Parathyroid adenoma (tissue), 2 donors: Measurements from ENCODE around the gene CAST.
A peak's percentile ranks its signal among the peaks of the same experiment; 100 is the strongest.

Experiments used
- H2AFZ ChIP-seq: fragments of 300-600 bp; sonication (generic); one replicate; pipeline ENCODE4 v1.7.0; 2017; ENCODE audit warnings: antibody characterized with exemption, mild to moderate bottlenecking
- H3K27ac ChIP-seq: fragments of 300-600 bp; sonication (generic); one replicate; pipeline ENCODE4 v1.7.0; 2017
- H3K27me3 ChIP-seq: fragments of 300-600 bp; sonication (generic); one replicate; pipeline ENCODE4 v1.7.0; 2017; ENCODE audit warnings: low read length; ENCODE audit not compliant: control insufficient read depth, insufficient read depth
- H3K36me3 ChIP-seq: fragments of 300-600 bp; sonication (generic); one replicate; pipeline ENCODE4 v1.7.0; 2017; ENCODE audit warnings: low read length; ENCODE audit not compliant: control insufficient read depth, insufficient read depth
- H3K4me1 ChIP-seq: fragments of 300-600 bp; sonication (generic); one replicate; pipeline ENCODE4 v1.7.0; 2017; ENCODE audit warnings: control low read depth
- H3K4me2 ChIP-seq: fragments of 300-600 bp; sonication (generic); one replicate; pipeline ENCODE4 v1.7.0; 2017; ENCODE audit warnings: low read length
- H3K4me3 ChIP-seq: fragments of 300-600 bp; sonication (generic); one replicate; pipeline ENCODE4 v1.7.0; 2017; ENCODE audit warnings: low read depth, low read length
- H3K79me2 ChIP-seq: fragments of 300-600 bp; sonication (generic); one replicate; pipeline ENCODE4 v1.7.0; 2017; ENCODE audit warnings: control low read depth
- H3K9ac ChIP-seq: fragments of 300-600 bp; sonication (generic); one replicate; pipeline ENCODE4 v1.7.0; 2017; ENCODE audit warnings: mild to moderate bottlenecking
- H3K9me3 ChIP-seq: fragments of 300-600 bp; sonication (generic); one replicate; pipeline ENCODE4 v1.7.0; 2017; ENCODE audit warnings: low read length; ENCODE audit not compliant: control insufficient read depth
- TF ChIP-seq, protein P1 (sequence below): fragments of 300-600 bp; sonication (generic); IDR thresholded peaks from one replicate; pipeline ENCODE4 v1.7.0; 2017; ENCODE audit warnings: antibody characterized with exemption, mild to moderate bottlenecking
- donor health status: primary hyperparathyroidism.

CAST gene

DNA sequence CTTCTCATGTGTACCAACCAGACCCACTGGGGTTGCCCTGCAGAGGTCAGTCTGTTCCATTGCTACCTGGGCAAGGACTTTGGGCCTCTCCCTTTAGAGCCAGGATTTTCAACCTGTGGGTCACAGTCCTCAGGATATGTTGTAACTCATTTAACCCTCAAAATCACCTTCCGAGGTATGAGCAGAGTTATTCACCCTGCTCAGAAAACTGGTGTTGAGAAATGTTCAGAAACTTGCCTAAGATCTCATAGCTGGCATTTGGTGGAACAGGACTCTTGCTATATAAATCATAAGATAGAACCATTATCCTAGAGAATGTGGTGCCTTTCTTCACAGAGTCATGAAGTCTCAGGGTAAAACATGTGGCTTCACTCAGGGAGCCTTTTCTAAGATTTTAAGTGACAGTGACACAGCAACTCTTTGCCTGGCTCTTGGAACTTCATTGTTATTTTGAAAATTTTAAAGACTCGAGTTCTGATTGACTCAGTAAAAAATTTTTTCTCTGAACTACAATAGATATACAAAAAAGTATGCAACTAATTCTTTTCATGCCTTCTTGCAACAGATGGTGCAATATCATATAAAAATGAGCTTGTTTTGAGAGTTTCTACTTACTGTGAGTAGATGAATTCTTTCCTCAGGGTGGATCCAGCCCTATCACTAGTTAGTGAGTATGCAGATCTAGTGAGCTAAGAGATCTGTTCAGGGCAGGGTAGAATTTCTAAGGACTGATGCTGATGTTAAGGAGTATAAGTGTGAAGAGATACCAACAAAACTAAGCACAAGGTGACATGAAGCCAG is 29.5 kb downstream of the CAST start:
- Histone ChIP-seq H2AFZ (no peak overlapping the region), H3K9me3 (no peaks in the 10 kb centered on the region), H3K4me3 (no peak overlapping the region), H3K9ac (no peak overlapping the region), H3K36me3 (no peaks in the 10 kb centered on the region), H3K4me2 (no peak overlapping the region), H3K27me3 (no peaks in the 10 kb centered on the region), H3K27ac (no peak overlapping the region), H3K4me1 (no peaks in the 10 kb centered on the region), H3K79me2 (peaks cover 4% of the 10 kb centered on the region)
- TF ChIP-seq, protein P1, sequence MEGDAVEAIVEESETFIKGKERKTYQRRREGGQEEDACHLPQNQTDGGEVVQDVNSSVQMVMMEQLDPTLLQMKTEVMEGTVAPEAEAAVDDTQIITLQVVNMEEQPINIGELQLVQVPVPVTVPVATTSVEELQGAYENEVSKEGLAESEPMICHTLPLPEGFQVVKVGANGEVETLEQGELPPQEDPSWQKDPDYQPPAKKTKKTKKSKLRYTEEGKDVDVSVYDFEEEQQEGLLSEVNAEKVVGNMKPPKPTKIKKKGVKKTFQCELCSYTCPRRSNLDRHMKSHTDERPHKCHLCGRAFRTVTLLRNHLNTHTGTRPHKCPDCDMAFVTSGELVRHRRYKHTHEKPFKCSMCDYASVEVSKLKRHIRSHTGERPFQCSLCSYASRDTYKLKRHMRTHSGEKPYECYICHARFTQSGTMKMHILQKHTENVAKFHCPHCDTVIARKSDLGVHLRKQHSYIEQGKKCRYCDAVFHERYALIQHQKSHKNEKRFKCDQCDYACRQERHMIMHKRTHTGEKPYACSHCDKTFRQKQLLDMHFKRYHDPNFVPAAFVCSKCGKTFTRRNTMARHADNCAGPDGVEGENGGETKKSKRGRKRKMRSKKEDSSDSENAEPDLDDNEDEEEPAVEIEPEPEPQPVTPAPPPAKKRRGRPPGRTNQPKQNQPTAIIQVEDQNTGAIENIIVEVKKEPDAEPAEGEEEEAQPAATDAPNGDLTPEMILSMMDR = no peak

DNA sequence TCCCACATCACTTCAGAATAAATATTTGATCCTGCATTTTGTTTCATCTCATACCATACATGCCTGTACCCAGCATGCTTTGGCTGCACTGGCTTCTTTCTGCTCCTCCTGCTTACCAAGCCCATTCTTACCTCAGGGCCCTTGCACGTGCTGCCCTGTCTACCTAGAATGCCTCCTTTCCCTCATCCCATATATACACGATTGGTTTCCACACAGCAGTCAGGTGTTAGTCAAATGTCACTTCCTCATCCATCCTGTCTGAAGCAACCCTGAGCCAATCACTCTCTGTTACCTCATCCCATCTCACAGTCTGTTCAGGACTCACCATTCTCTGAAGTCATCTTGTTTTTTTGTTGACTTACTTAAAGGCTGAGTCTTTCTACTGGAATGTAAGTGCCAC is 30.3 kb downstream of the CAST start:
- H3K4me1 ChIP-seq = no peaks in the 10 kb centered on the region

DNA sequence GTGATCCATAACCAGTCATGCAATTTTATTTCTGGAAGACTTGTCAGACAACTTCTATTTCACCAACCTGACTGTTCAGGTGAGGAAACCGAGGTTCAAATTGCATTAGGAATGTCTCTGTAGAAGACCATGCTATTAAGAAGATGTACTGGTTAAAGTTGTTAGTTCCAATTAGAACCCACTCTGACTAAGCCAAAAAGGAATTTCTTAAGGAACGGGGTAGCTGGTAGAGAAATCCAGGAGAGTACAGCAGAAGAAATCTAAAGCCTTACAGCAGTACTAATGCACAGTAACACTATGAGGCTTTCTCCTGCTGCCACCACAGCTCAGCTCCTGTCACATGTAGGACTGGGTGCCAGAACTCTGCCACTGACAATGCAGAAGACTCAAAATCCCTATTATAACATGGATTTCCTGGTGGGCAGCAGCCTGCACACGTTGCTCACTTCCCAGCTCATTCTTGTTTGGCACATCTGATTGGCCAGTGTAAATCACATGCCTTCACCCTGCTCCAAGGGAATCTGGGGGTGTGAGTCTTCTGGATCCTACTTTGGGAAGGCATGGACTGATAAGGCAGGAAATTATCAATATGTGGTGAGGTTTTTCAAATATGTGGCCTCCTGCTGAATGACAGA is 37.1 kb downstream of the CAST start:
- Histone ChIP-seq H3K9ac (no peak overlapping the region), H3K4me3 (no peak overlapping the region), H3K36me3 (no peaks in the 10 kb centered on the region), H2AFZ (no peak overlapping the region), H3K79me2 (peaks cover 12% of the 10 kb centered on the region), H3K27me3 (no peaks in the 10 kb centered on the region), H3K9me3 (no peaks in the 10 kb centered on the region), H3K4me2 (no peak overlapping the region), H3K27ac (no peak overlapping the region), H3K4me1 (peaks cover 12% of the 10 kb centered on the region)
- TF ChIP-seq, protein P1 = no peak

More for the DNA sequence above, 30.3 kb downstream of the CAST start:
- H3K4me2 ChIP-seq = no peak overlapping the region
- no peaks in the 10 kb centered on the region for H3K36me3 ChIP-seq
- H3K9me3 ChIP-seq = no peaks in the 10 kb centered on the region
- H3K4me3 ChIP-seq = no peak overlapping the region
- peaks cover 4% of the 10 kb centered on the region for H3K79me2 ChIP-seq
- H3K27me3 ChIP-seq = no peaks in the 10 kb centered on the region
- H3K9ac ChIP-seq = no peak overlapping the region
- no peak overlapping the region for H2AFZ ChIP-seq
- TF ChIP-seq, protein P1 = no peak
- no peak overlapping the region for H3K27ac ChIP-seq

DNA sequence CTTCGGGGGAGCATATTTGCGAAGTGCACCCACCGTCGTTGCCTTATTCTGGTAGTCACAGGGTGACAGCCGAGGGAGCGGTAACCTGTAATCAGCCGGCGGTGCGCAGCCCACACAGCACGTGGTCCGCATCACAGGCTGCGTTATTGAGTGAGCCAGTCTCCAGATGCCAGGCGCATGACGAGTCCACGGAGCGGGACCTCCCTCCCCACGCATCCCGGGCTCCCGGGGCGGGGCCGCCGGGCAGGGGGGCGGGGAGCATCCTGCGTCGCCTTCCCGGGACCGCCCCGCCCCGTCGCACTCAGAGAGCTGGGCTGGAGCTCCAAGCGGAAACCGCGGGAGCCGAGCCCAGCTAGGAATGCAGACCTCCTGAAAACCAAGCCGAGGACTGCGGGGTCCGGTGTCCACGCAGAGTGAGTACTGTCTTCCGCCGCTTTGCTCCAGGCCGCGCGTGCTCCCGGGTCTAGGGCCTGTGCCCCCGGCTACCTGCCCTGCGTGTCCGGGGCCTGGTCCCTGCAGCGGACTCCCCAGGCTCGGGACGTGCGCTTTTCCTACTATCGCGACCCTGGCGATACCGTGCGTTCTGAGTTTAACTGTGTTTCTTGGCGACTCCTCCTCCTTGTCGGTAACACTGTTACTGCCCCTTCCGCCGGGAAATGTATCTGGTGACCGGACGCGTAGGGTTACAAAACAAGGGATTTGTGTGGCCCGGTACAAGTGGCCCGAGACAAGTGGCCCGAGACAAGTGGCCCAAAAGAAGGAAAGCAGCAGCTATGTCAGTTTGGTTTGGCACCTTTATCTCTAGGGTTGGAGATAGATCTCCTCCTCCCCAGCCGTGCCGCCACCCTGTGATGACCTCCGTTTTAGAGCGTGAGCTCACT is 40.6 kb downstream of the CAST start:
- Histone ChIP-seq H2AFZ (peak overlapping the region; percentile 95), H3K36me3 (no peaks in the 10 kb centered on the region), H3K4me1 (peaks cover 20% of the 10 kb centered on the region), H3K79me2 (peaks cover 34% of the 10 kb centered on the region), H3K4me2 (peak overlapping the region; percentile 97), H3K9ac (peak overlapping the region; percentile 38), H3K27ac (peak overlapping the region; percentile 97), H3K27me3 (no peaks in the 10 kb centered on the region), H3K4me3 (peak overlapping the region; percentile 99), H3K9me3 (no peaks in the 10 kb centered on the region)
- TF ChIP-seq, protein P1 = no peak
